ENCODE data around the gene PSTPIP1.

GRCh38 chr15:77001351-77001750 lies 6.4 kb downstream of the PSTPIP1 start:
- TF ChIP-seq, protein P1, sequence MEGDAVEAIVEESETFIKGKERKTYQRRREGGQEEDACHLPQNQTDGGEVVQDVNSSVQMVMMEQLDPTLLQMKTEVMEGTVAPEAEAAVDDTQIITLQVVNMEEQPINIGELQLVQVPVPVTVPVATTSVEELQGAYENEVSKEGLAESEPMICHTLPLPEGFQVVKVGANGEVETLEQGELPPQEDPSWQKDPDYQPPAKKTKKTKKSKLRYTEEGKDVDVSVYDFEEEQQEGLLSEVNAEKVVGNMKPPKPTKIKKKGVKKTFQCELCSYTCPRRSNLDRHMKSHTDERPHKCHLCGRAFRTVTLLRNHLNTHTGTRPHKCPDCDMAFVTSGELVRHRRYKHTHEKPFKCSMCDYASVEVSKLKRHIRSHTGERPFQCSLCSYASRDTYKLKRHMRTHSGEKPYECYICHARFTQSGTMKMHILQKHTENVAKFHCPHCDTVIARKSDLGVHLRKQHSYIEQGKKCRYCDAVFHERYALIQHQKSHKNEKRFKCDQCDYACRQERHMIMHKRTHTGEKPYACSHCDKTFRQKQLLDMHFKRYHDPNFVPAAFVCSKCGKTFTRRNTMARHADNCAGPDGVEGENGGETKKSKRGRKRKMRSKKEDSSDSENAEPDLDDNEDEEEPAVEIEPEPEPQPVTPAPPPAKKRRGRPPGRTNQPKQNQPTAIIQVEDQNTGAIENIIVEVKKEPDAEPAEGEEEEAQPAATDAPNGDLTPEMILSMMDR (IDR thresholded peaks at IDR 0.05) = no peak
- no peak for TF ChIP-seq POLR2A (IDR thresholded peaks at IDR 0.05)

Measured in Peyer's patch (tissue), 4 donors.